Smooth muscle cell (in vitro differentiated cells): Measurements from ENCODE around the gene HDAC9. TPM values are rescaled to one million over a fixed set of nuclear protein-coding genes. Genes with fewer than 3 reads are reported as not detected.

ENCODE experiments used
- DNase-seq: peaks from one replicate; lab custom pipeline; 2025; ENCODE audit not compliant: unreplicated experiment; lab: John Stamatoyannopoulos, UW
- H2AFZ ChIP-seq: fragments of 200-600 bp; sonication (generic); 2 replicates; pipeline ENCODE4 v1.6.0; 2016; ENCODE audit warnings: antibody characterized with exemption, low read depth, mild to moderate bottlenecking
- H3F3A ChIP-seq: fragments of 200-600 bp; sonication (generic); 2 replicates; pipeline ENCODE4 v1.6.0; 2017; ENCODE audit warnings: antibody characterized with exemption, low read depth
- H3K27ac ChIP-seq: fragments of 200-600 bp; sonication (generic); 2 replicates; pipeline ENCODE4 v1.5.1; 2016; ENCODE audit warnings: low read depth, mild to moderate bottlenecking
- H3K27me3 ChIP-seq: fragments of 200-600 bp; sonication (generic); 2 replicates; pipeline ENCODE4 v1.6.1; 2016; ENCODE audit warnings: low read depth, mild to moderate bottlenecking
- H3K36me3 ChIP-seq: fragments of 200-600 bp; sonication (generic); 2 replicates; pipeline ENCODE4 v1.5.1; 2016; ENCODE audit warnings: low read depth
- H3K4me1 ChIP-seq: fragments of 200-600 bp; sonication (generic); 2 replicates; pipeline ENCODE4 v1.5.1; 2016; ENCODE audit warnings: low read depth
- H3K4me2 ChIP-seq: fragments of 200-600 bp; sonication (generic); 2 replicates; pipeline ENCODE4 v1.6.0; 2016; ENCODE audit warnings: mild to moderate bottlenecking
- H3K4me3 ChIP-seq: fragments of 200-600 bp; sonication (generic); 2 replicates; pipeline ENCODE4 v1.5.1; 2016; ENCODE audit warnings: mild to moderate bottlenecking
- H3K79me2 ChIP-seq: fragments of 200-600 bp; sonication (generic); 2 replicates; pipeline ENCODE4 v1.6.0; 2016; ENCODE audit warnings: low read depth, mild to moderate bottlenecking
- H3K9ac ChIP-seq: fragments of 200-600 bp; sonication (generic); 2 replicates; pipeline ENCODE4 v1.6.0; 2016; ENCODE audit warnings: low read depth
- H3K9me3 ChIP-seq: fragments of 200-600 bp; sonication (generic); replicated peaks from 2 replicates; pipeline ENCODE4 v1.5.1; 2016; ENCODE audit warnings: low read depth
- H4K20me1 ChIP-seq: fragments of 200-600 bp; sonication (generic); 2 replicates; pipeline ENCODE4 v1.6.0; 2016; ENCODE audit warnings: low read depth
- CTCF ChIP-seq: fragments of 200-600 bp; sonication (generic); IDR thresholded peaks from 2 replicates; pipeline ENCODE4 v1.5.1; 2017; ENCODE audit warnings: borderline replicate concordance, mild to moderate bottlenecking, antibody characterized with exemption; ENCODE audit not compliant: insufficient read depth, poor library complexity, severe bottlenecking
- WGBS: methylation state at CpG from one replicate; pipeline ENCODE4 v1.1.7; 2016; ENCODE audit warnings: low lambda C conversion rate; 5-methylcytosine and 5-hydroxymethylcytosine counted together
- polyA plus RNA-seq: library from polyadenylated mRNA; unstranded; fragments of >200 nt; fragmentation: Nextera tagmentation; extraction: Ambion mirVana; gene quantifications from 2 replicates; pipeline ENCODE4 v1.2.1, GENCODE V29; 2016
- total RNA-seq: library from RNA; depleted of rRNA; stranded (reverse); fragments of >200 nt; gene quantifications from 2 replicates; pipeline ENCODE4 v1.2.3, GENCODE V29; 2014

HDAC9 gene
- total and polyA plus RNA-seq, 2 experiments from 2014 or later: 2.2 to 7.1 TPM

DNA sequence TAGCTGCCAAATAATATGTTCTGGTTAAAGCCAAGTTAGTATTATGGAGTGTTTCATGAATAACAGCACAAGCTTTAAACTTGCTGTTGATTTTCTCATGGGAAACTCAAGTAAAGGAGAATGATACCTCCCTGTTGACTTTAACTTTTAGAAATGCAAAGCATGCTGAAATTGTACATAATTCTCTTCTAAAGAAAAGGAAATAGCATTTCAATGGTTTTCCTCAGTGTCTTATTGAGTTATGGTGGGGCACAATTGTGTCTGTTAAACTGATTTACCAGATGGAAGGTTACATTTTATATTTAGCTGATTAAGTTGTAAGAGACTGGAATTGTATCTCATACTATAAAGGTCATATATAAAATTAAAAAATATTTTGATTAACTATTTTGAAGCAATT, 119.3 kb downstream of the HDAC9 start:
- Histone ChIP-seq H3K4me1 (no peaks in the 10 kb centered on the region), H4K20me1 (no peaks in the 10 kb centered on the region), H3K9ac (no peak overlapping the region), H3K4me2 (no peak overlapping the region), H3K36me3 (no peaks in the 10 kb centered on the region), H3K27me3 (no peaks in the 10 kb centered on the region), H2AFZ (no peak overlapping the region), H3K27ac (no peak overlapping the region), H3F3A (no peaks in the 10 kb centered on the region), H3K79me2 (no peaks in the 10 kb centered on the region), H3K4me3 (no peak overlapping the region), H3K9me3 (no peaks in the 10 kb centered on the region)
- TF ChIP-seq CTCF: no peak
- no peak for DNase-seq

DNA sequence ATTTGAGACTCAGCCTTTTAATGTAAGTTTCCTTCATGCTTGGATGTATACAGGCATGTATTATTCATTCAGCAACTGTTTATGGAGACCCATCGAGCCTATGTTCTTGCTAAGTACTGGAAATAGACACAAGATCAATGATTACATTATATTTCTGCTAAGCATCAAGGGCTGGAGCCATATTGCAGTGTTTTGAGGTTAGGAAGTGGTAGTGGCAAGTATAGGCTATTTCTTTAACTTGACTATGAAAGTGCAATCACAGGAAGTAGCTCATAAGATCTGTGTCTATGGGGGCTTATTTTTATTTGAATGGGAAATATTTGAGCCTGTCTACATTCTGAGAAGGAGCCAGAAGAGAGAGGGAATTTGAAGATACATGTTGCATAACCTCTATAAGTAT, 123.8 kb downstream of the HDAC9 start:
- H3K79me2 ChIP-seq: no peaks in the 10 kb centered on the region
- H3K27me3 ChIP-seq: no peaks in the 10 kb centered on the region
- H2AFZ ChIP-seq: no peak overlapping the region
- no peaks in the 10 kb centered on the region for H3K4me1 ChIP-seq
- no peak overlapping the region for H3K4me3 ChIP-seq
- no peak overlapping the region for H3K9ac ChIP-seq
- no peaks in the 10 kb centered on the region for H4K20me1 ChIP-seq
- no peak overlapping the region for H3K27ac ChIP-seq
- H3K9me3 ChIP-seq: no peaks in the 10 kb centered on the region
- DNase-seq: no peak
- no peak for TF ChIP-seq CTCF
- H3F3A ChIP-seq: no peaks in the 10 kb centered on the region
- H3K4me2 ChIP-seq: no peak overlapping the region
- WGBS: 83% methylated on average over 1 of the region's 1 CpG
- no peaks in the 10 kb centered on the region for H3K36me3 ChIP-seq

DNA sequence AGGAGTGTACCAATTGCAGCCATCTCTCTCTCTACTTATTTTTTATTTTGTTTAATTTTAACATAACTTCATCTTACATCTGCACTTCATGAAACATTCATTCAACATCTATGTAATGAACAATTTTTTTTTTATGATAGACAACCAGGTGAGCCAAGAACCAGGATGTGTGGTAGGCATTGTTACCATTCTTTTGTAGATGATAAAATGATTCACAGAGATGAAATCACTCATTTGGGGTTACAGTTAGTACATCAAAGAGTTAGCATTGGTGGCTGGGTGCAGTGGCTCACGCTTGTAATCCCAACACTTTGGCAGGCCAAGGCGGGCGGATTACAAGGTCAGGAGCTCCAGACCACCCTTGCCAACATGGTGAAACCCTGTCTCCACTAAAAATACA, 127.8 kb downstream of the HDAC9 start:
- H3K27me3 ChIP-seq: no peaks in the 10 kb centered on the region
- no peak for TF ChIP-seq CTCF
- WGBS: 85% methylated on average over 3 of the region's 3 CpGs
- H3K27ac ChIP-seq: no peak overlapping the region
- no peak overlapping the region for H3K9ac ChIP-seq
- H4K20me1 ChIP-seq: no peaks in the 10 kb centered on the region
- H3F3A ChIP-seq: no peaks in the 10 kb centered on the region
- no peak overlapping the region for H3K4me3 ChIP-seq
- no peaks in the 10 kb centered on the region for H3K4me1 ChIP-seq
- no peaks in the 10 kb centered on the region for H3K79me2 ChIP-seq
- no peak for DNase-seq
- H2AFZ ChIP-seq: no peak overlapping the region
- H3K36me3 ChIP-seq: no peaks in the 10 kb centered on the region
- no peaks in the 10 kb centered on the region for H3K9me3 ChIP-seq
- no peak overlapping the region for H3K4me2 ChIP-seq

DNA sequence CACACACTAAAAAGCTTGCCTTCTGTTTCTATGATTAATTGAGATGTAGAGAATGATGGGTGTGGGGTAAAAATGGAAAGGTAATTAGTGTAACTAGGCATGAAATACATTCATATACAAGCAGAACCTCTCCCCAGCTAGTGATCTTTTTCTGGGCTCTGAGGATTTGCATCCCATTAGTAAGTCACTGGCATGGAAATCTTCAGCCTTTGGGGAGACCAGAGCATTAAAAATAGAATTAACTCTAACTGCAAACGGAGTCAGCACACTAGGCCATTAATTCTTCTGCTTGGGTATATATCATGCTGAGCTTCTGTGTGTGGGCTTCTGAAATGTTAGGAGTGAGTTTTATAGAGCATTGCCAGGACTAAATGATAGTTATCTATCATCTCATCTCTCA, 128.9 kb downstream of the HDAC9 start:
- H3K36me3 ChIP-seq: no peaks in the 10 kb centered on the region
- H3K9ac ChIP-seq: no peak overlapping the region
- H3K4me3 ChIP-seq: no peak overlapping the region
- WGBS: 65% methylated on average over 1 of the region's 1 CpG
- H4K20me1 ChIP-seq: no peaks in the 10 kb centered on the region
- no peaks in the 10 kb centered on the region for H3K27me3 ChIP-seq
- H3K27ac ChIP-seq: no peak overlapping the region
- no peak for DNase-seq
- no peaks in the 10 kb centered on the region for H3K9me3 ChIP-seq
- TF ChIP-seq CTCF: no peak
- no peaks in the 10 kb centered on the region for H3K4me1 ChIP-seq
- no peaks in the 10 kb centered on the region for H3F3A ChIP-seq
- H2AFZ ChIP-seq: no peak overlapping the region
- H3K79me2 ChIP-seq: no peaks in the 10 kb centered on the region
- H3K4me2 ChIP-seq: no peak overlapping the region
